Ovary (tissue), 3 donors: ENCODE results near the gene SRPK3.

Source experiments
- CTCF ChIP-seq, 3 donors: fragments of 450-650 bp in 2 of 3; fragments of 200-600 bp in 1 of 3; IDR thresholded peaks; one replicate each; pipeline versions ENCODE4 v1.5.1 to v1.8.0; 2016 to 2022; ENCODE audit warnings: antibody characterized with exemption in 3 of 3, mild to moderate bottlenecking in 1 of 3
- POLR2A ChIP-seq: fragments of 450-650 bp; IDR thresholded peaks from one replicate; pipeline ENCODE4 v1.6.1; 2017; ENCODE audit warnings: antibody characterized with exemption, mild to moderate bottlenecking, moderate library complexity
- donor health status: DM: no; HTN: no; CAD: no.

- TF ChIP-seq CTCF (IDR thresholded peaks at IDR 0.05) = no peak
- TF ChIP-seq POLR2A = no peak
Measured at GRCh38 chrX:153824348-153824747, 43.5 kb downstream of the SRPK3 start.
